Renal pelvis (tissue), 3 donors: Measurements from ENCODE around the gene PPIC. TPM values are rescaled to one million over a fixed set of nuclear protein-coding genes. Genes with fewer than 3 reads are reported as not detected.

ENCODE experiments used
- polyA plus RNA-seq, 3 donors: library from polyadenylated mRNA; unstranded; fragments of 120-200 nt; gene quantifications; one replicate each; pipeline ENCODE4 v1.2.1, GENCODE V29; 2013; ENCODE audit not compliant: insufficient read length in 3 of 3

The PPIC gene
- polyA plus RNA-seq, 3 donors, result 30.6 to 37.4 (median 36.0) TPM

Other genes starting within 250 kb of the PPIC start
- gene SNX24, start 191.1 kb downstream of the PPIC start, polyA plus RNA-seq, result 10 to 100 TPM; 19.9 to 27.6 (median 26.1) TPM
- gene PRDM6, start 52.5 kb upstream of the PPIC start, polyA plus RNA-seq, result 1 to 10 TPM; 1.2 to 1.6 (median 1.5) TPM